HEK293 (cell line): ENCODE results near the gene EPN1.

Source experiments
- CTCF ChIP-seq: fragments of 450-650 bp; formaldehyde crosslinking; IDR thresholded peaks from 2 replicates; pipeline ENCODE4 v1.5.1; 2016; ENCODE audit warnings: missing biosample characterization, missing genetic modification characterization
- REST ChIP-seq: fragments of 450-650 bp; formaldehyde crosslinking; IDR thresholded peaks from 2 replicates; pipeline ENCODE4 v1.5.1; 2016; ENCODE audit warnings: missing biosample characterization, missing genetic modification characterization
- YY2 ChIP-seq: fragments of 450-650 bp; formaldehyde crosslinking; IDR thresholded peaks from 2 replicates; pipeline ENCODE4 v1.5.1; 2016; ENCODE audit warnings: missing biosample characterization, missing genetic modification characterization
- ZBTB8A ChIP-seq: fragments of 450-650 bp; formaldehyde crosslinking; IDR thresholded peaks from 2 replicates; pipeline ENCODE4 v1.5.1; 2016; ENCODE audit warnings: missing biosample characterization, missing genetic modification characterization
- ZNF433 ChIP-seq: fragments of 450-650 bp; formaldehyde crosslinking; IDR thresholded peaks from 2 replicates; pipeline ENCODE4 v1.5.1; 2016; ENCODE audit warnings: missing biosample characterization, missing genetic modification characterization, low read depth
- ZNF48 ChIP-seq: fragments of 450-650 bp; formaldehyde crosslinking; IDR thresholded peaks from 2 replicates; pipeline ENCODE4 v1.5.1; 2016; ENCODE audit warnings: missing biosample characterization, missing genetic modification characterization
- ZNF639 ChIP-seq: fragments of 450-650 bp; formaldehyde crosslinking; IDR thresholded peaks from 2 replicates; pipeline ENCODE4 v1.5.1; 2016; ENCODE audit warnings: missing biosample characterization, missing genetic modification characterization
- ZNF660 ChIP-seq: fragments of 450-650 bp; IDR thresholded peaks from 2 replicates; pipeline ENCODE4 v1.5.1; 2018; ENCODE audit warnings: missing biosample characterization, mild to moderate bottlenecking, missing genetic modification characterization
- ZNF707 ChIP-seq: fragments of 450-650 bp; formaldehyde crosslinking; IDR thresholded peaks from 2 replicates; pipeline ENCODE4 v1.5.1; 2016; ENCODE audit warnings: missing biosample characterization, missing genetic modification characterization
- ZNF792 ChIP-seq: fragments of 450-650 bp; formaldehyde crosslinking; IDR thresholded peaks from 2 replicates; pipeline ENCODE4 v1.5.1; 2016; ENCODE audit warnings: missing biosample characterization, missing genetic modification characterization

GRCh38 chr19:55688422-55689218 lies 13.6 kb downstream of the EPN1 start:
- TF ChIP-seq CTCF: no peak
- no peak for TF ChIP-seq ZNF660 (tag by site-specific recombination)
- TF ChIP-seq ZNF707 (tag by site-specific recombination): no peak
- TF ChIP-seq ZNF792: no peak
- TF ChIP-seq ZNF433 (tag by site-specific recombination): no peak
- TF ChIP-seq REST (tag by site-specific recombination): no peak
- TF ChIP-seq ZNF48 (tag by site-specific recombination): no peak
- TF ChIP-seq ZNF639 (tag by site-specific recombination): no peak
- TF ChIP-seq YY2 (tag by site-specific recombination): no peak
- no peak for TF ChIP-seq ZBTB8A (tag by site-specific recombination)
